HS-27A (cell line): ENCODE results near the gene CHM.

Experiments
- DNase-seq: peaks from one replicate; pipeline ENCODE4 v3.0.0-alpha.2; 2012; ENCODE audit warnings: low read depth, missing footprints

CHM gene

GRCh38 chrX:85905851-85906250 is 141.5 kb downstream of the CHM start:
- no peak for DNase-seq

GRCh38 chrX:85903692-85904471 is 143.5 kb downstream of the CHM start:
- no peak for DNase-seq

GRCh38 chrX:85897362-85898126 is 149.8 kb downstream of the CHM start:
- DNase-seq = no peak

- DNase-seq = no peak
These were observed 164.8 kb downstream of the CHM start for GRCh38 chrX:85882601-85883000.

- no peak for DNase-seq
These were observed 176.8 kb downstream of the CHM start for GRCh38 chrX:85870585-85870984.

- DNase-seq = no peak
These were observed 182.0 kb downstream of the CHM start for GRCh38 chrX:85865324-85865723.

GRCh38 chrX:85859426-85859825 is 187.9 kb downstream of the CHM start:
- no peak for DNase-seq

- DNase-seq = no peak
These were observed 195.9 kb downstream of the CHM start for GRCh38 chrX:85851418-85851817.

- no peak for DNase-seq
These were observed 210.5 kb downstream of the CHM start for GRCh38 chrX:85836868-85837267.

GRCh38 chrX:85828771-85829170 is 218.6 kb downstream of the CHM start:
- DNase-seq = no peak

- DNase-seq = no peak
These were observed 232.1 kb downstream of the CHM start for GRCh38 chrX:85815203-85815751.
